Measurements from ENCODE around the gene CHD2. TPM values are rescaled to one million over a fixed set of nuclear protein-coding genes. Genes with fewer than 3 reads are reported as not detected.

The CHD2 gene
- total RNA-seq, 4 donors from 2014 or later, result 149 to 299 (median 213) TPM

- no peak for TF ChIP-seq CTCF (IDR thresholded peaks at IDR 0.05)
- no peak for TF ChIP-seq POLR2A (IDR thresholded peaks at IDR 0.05)
- H3K27ac ChIP-seq, result no peak overlapping the region
- no peak for DNase-seq
- 90% methylated on average over 18 to 20 of the region's 23 CpGs for WGBS, 2 donors
- H3K4me1 ChIP-seq, result peaks cover 0 to 9% of the 10 kb centered on the region in 2 donors
- H3K4me3 ChIP-seq (replicated peaks in 1 of 3), result no peak overlapping the region
- H3K36me3 ChIP-seq, result no peaks in the 10 kb centered on the region
- no peaks in the 10 kb centered on the region for H3K27me3 ChIP-seq
- no peaks in the 10 kb centered on the region for H3K9me3 ChIP-seq
- intact Hi-C loops (cut with DNase I), result no loop called here
Observed at GRCh38 chr15:93063796-93064690, 163.9 kb downstream of the CHD2 start.

- intact Hi-C loops (cut with DNase I), result no loop called here
- Histone ChIP-seq H3K4me3 (replicated peaks in 1 of 3) (no peak overlapping the region), H3K4me1 (peaks cover 0 to 9% of the 10 kb centered on the region in 2 donors), H3K27me3 (no peaks in the 10 kb centered on the region), H3K36me3 (no peaks in the 10 kb centered on the region), H3K27ac (no peak overlapping the region), H3K9me3 (no peaks in the 10 kb centered on the region)
- WGBS, 2 donors, result 94 to 98% methylated on average over 16 of the region's 23 CpGs
- DNase-seq, result no peak
- no peak for TF ChIP-seq POLR2A (IDR thresholded peaks at IDR 0.05)
- TF ChIP-seq CTCF (IDR thresholded peaks at IDR 0.05), result no peak
Observed at GRCh38 chr15:93065641-93066045, 165.5 kb downstream of the CHD2 start.

- Histone ChIP-seq H3K27me3 (no peaks in the 10 kb centered on the region), H3K4me3 (replicated peaks in 1 of 3) (no peak overlapping the region), H3K27ac (no peak overlapping the region), H3K4me1 (peaks cover 0 to 8% of the 10 kb centered on the region in 2 donors), H3K9me3 (no peaks in the 10 kb centered on the region), H3K36me3 (no peaks in the 10 kb centered on the region)
- intact Hi-C loops (cut with DNase I), result no loop called here
- WGBS, 2 donors, result 95 to 96% methylated on average over 23 to 32 of the region's 38 CpGs
- TF ChIP-seq CTCF (IDR thresholded peaks at IDR 0.05) (no peak), POLR2A (IDR thresholded peaks at IDR 0.05) (no peak)
- no peak for DNase-seq
Observed at GRCh38 chr15:93066224-93066681, 166.1 kb downstream of the CHD2 start.

- no peak for DNase-seq
- Histone ChIP-seq H3K9me3 (no peaks in the 10 kb centered on the region), H3K4me1 (peaks cover 0 to 9% of the 10 kb centered on the region in 2 donors), H3K36me3 (no peaks in the 10 kb centered on the region), H3K27me3 (no peaks in the 10 kb centered on the region), H3K27ac (peak overlapping the region in 1 of 3 donors; percentile 35), H3K4me3 (replicated peaks in 1 of 3) (no peak overlapping the region)
- intact Hi-C loops (cut with DNase I), result no loop called here
- 46 to 59% methylated on average over 7 of the region's 7 CpGs for WGBS, 2 donors
- TF ChIP-seq CTCF (IDR thresholded peaks at IDR 0.05), result no peak
- TF ChIP-seq POLR2A (IDR thresholded peaks at IDR 0.05), result no peak
Observed at GRCh38 chr15:93066834-93067648, 166.9 kb downstream of the CHD2 start.

All from thyroid gland (tissue), 4 donors.